ENCODE measurements around the gene ABHD2.
"Not testable (repeated sequence)": the region's sequence is repeated elsewhere in the genome, so short reads cannot be mapped to it uniquely, and the experiment has no call there.

ABHD2 gene

GRCh38 chr15:89075101-89075640 is 13.1 kb upstream of the ABHD2 start:
- DNase-seq, result no peak

GRCh38 chr15:89075846-89076245 is 12.4 kb upstream of the ABHD2 start:
- DNase-seq, result no peak

- DNase-seq, result no peak
Observed at GRCh38 chr15:89077750-89078149, 10.5 kb upstream of the ABHD2 start.

GRCh38 chr15:89078851-89079810 is 9.1 kb upstream of the ABHD2 start:
- no peak for DNase-seq

GRCh38 chr15:89081878-89082277 is 6.4 kb upstream of the ABHD2 start:
- DNase-seq, result no peak

GRCh38 chr15:89083246-89083645 is 5.0 kb upstream of the ABHD2 start:
- no peak for DNase-seq

GRCh38 chr15:89085289-89085926 is 2.8 kb upstream of the ABHD2 start:
- no peak for DNase-seq

GRCh38 chr15:89085933-89086332 is 2.3 kb upstream of the ABHD2 start:
- not testable (repeated sequence) for DNase-seq

- DNase-seq, result not testable (repeated sequence)
Observed at GRCh38 chr15:89086390-89086789, 1.9 kb upstream of the ABHD2 start.

- DNase-seq, result no peak
Observed at GRCh38 chr15:89087161-89087829, 961 bp upstream of the ABHD2 start.

GRCh38 chr15:89088605-89089315 is 504 bp downstream of the ABHD2 start:
- DNase-seq, result no peak

GRCh38 chr15:89089316-89090230 is 1.3 kb downstream of the ABHD2 start:
- no peak for DNase-seq

GRCh38 chr15:89090791-89091626 is 2.8 kb downstream of the ABHD2 start:
- DNase-seq, result peak; percentile 53

- DNase-seq, result no peak
Observed at GRCh38 chr15:89091627-89092220, 3.5 kb downstream of the ABHD2 start.

GRCh38 chr15:89093509-89093908 is 5.3 kb downstream of the ABHD2 start:
- DNase-seq, result no peak

GRCh38 chr15:89095073-89095472 is 6.8 kb downstream of the ABHD2 start:
- DNase-seq, result no peak

- DNase-seq, result no peak
Observed at GRCh38 chr15:89095556-89095955, 7.3 kb downstream of the ABHD2 start.

- no peak for DNase-seq
Observed at GRCh38 chr15:89096664-89097063, 8.4 kb downstream of the ABHD2 start.

GRCh38 chr15:89097313-89097712 is 9.1 kb downstream of the ABHD2 start:
- DNase-seq, result no peak

- DNase-seq, result no peak
Observed at GRCh38 chr15:89098281-89098680, 10.0 kb downstream of the ABHD2 start.
